NCI-H1436 (cell line): ENCODE data around the gene ARFGAP3.

Experiments used
- DNase-seq: peaks from one replicate; lab custom pipeline; 2025; lab: John Stamatoyannopoulos, UW

ARFGAP3 gene

DNA sequence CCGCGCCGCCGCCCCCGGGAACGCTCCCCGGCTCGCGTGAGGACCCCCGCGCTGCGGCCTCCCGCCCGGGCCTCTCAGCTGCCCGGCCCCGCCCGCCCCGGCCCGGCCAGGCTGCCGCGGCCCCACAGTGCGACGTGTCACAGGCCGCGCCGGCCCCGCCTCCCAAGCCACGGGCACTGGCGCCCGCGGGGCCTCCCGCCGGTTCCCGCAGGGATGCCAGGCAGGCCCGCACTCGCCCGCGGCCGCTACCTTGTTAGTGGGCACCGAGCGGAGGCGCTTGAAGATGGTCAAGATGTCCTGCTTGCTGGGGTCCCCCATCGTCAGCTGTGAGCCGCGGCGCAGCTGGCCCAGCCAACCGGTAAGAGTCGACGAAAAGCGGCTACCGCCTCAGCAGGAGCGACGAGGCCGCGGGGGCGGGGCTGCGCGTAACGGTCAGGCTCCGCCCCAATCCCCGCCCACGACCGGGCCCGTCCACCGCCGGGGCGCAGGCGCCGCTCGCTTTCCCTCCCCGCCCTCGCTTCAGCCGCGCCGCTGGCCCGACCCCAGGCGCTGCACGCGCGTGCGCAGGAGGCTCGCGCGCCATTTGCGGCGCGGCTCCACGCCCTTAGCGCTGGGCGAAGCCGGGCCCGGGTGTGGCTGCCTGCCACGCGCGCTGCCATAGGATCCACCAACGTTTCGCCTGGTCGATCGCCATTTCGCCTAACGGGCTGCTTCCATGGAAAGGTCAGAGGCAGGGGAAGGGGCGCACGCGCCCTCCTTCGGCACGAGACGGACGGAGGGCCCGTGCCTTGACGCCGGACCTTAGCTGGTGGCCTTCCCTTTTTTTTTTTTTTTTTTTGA is at the start of gene ARFGAP3:
ARFGAP3 (minus strand) TSS at position 409 of the 840 bp plus-strand sequence; CDS start at position 318, 91 bp downstream.
- DNase-seq, result peak; percentile 87

GRCh38 chr22:42905702-42906183 is 48.7 kb upstream of the ARFGAP3 start:
- DNase-seq, result no peak

GRCh38 chr22:42905217-42905616 is 48.1 kb upstream of the ARFGAP3 start:
- DNase-seq, result no peak

DNA sequence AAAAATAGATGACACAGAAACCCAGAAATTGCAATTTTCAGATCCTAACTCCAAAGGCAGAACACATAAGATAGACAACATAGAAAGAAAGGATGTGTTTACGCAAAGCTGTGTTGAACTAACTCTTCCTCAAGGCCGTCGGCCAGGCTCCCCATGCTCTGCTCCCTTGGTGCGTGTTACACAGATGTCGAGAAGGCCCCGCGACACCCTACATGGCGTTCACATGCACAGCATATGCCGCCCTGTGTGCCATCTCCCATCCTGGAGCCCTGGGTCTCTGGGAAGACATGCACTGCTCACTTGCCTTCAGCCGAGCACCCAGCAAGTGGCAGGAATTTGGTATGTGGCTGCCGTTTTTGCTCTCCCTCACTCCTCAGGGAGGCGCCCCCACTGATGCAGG is 47.0 kb upstream of the ARFGAP3 start:
- DNase-seq, result no peak

DNA sequence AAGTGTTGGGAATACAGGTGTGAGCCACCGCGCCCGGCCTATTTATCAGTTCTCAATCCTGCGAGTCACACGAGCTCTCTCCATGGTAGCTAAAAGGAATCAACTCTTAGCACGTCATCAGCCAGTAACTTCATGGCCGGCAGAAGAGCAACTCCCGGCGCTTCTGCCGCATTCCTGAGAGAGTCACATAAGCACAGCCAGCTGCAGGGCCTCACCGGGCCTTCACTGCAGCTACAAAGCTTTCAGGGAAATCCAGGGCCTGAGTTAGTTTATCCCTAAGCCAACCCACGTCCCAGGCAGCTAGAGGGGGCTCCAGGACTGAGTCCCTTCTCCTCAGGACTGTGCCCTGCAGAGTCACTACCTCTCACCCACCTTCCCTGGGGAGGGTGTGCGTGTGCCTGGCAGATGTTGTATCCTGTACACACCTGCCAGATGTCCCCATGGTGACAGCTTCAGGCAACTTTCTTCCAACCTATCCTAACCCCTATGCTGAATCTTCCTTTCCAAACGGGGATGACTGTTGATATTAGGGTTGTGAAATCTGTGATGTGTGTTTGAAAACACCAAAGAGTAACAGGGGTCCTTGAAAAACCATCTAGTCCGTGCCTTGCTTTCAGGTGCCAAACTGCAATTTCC is 45.9 kb upstream of the ARFGAP3 start:
- no peak for DNase-seq

DNA sequence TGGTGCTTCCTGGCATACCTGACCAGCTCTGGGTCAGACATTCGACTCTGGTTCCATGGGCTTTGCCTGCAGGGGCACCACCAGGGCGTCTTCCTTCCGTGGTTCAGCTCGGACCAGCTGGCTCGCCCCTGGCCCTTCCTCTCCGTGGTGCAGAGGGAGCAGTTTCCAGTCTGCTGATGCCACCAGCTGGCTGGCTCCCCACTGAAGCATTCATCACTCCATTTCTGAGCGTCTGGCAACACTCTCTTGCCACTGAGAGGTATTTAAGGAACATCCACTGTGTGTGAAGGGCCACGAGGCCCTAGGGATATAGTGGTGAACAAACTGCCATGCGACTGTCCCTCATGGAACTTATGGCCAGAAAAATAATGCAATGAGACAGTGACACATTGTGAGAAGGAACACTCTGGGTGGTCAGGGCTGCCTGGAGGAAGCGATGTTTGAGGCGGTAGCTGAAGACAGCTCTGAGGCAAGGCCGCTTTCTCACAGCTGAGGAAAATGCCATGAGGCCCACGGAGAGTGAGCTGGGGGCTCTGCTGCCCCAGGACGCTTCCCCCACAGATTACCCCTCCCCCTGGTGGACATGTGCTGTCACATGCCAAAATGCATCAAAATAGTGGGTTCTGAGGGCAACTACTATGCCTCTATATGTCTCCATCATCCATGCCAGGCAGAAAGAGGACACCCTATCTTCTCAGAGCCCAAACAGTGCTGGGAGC is 44.9 kb upstream of the ARFGAP3 start:
- DNase-seq, result no peak

- no peak for DNase-seq
Observed at GRCh38 chr22:42897960-42898359, 40.9 kb upstream of the ARFGAP3 start.

DNA sequence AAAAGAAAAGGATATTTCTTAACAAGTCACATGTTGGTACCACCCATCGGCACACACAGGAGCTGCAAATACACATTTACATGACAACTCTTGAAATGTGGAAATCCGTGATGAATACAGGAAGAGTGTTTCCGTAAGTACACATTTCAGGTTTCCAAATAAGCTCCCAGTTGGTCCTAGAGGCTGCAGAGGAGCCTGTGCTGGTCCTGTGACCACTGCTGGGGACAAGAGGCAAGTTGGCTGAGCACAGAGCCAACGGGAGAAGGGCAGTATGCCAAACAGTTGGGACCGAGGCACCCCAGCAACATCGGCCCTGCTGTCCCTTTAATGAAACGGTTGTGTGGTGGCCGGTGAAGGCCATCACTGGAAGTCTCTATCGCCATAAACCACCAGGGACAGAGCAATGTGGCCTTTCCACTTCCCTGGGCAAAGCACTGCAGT is 38.5 kb upstream of the ARFGAP3 start:
- no peak for DNase-seq

GRCh38 chr22:42895087-42895486 is 38.0 kb upstream of the ARFGAP3 start:
- no peak for DNase-seq

DNA sequence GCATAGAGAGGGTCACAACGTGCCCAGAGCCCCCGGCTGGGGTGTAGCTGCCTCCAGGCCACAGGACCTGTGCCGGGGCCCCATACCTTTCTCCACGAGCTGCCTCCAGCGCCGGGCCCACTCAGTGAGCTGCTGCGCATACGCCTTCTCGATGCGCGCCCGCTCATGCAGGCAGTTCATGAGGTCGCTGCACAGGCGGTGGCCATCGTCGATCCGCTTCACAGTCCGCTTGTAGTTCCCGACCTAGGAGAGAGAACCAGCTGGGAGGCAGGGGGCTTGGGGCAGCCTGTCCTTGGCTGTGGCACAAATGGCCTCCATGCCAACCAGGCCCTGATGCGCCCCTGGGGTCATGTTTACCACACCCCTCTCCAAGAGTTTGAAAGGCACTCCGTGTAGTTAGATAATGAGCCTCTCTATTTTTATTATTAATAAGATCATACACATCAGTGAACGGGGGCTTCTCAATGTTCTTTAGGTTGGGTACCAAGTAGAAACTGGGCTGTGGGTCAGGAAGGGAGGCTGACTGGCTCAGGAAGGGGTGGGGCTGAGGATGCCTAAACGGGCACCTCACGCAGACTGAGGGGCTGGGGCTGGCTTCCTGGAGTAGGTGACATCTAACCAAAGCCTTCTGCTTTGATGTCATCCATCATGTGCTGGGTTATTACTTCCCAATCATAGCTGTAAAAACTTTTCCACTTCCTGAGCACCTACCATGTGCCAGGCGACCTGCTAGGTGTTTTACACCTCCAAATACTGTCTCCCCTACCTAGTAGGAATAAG is 36.5 kb upstream of the ARFGAP3 start:
- DNase-seq, result no peak

DNA sequence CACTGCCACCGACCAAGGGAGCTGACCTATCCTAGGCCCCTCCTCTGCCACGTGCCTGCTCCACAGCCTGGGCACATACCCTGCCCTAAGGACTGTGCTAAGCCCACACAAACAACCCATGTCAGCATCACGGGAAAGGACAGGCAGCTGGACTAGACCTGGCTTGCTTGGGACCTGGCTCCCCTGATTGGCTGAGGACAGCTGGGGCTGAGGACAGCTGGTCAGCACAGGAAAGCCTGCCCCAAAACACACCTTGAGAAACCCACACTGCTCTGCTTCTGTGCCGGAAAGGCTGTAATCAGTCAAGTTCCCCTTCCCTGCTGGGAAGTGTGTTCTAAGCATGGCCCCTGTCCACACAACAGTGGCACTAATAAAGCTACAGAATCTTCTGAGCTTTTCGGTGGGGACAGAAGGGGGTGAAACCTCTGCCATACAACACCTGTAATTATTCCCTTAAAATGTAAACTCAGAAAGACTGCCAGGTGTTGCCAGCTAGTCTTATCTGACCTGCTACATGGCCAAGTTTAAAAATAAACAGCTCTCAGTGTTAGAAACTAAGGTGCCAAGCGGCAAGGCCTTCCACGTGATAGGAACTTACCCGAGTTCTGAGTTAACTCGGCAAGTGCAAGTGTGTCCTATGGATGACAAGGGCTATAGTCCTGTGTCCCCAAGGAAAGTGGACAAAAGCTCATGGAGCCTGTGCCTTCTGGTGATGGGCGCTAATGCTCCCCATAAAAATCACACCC is 35.7 kb upstream of the ARFGAP3 start:
- DNase-seq, result no peak

DNA sequence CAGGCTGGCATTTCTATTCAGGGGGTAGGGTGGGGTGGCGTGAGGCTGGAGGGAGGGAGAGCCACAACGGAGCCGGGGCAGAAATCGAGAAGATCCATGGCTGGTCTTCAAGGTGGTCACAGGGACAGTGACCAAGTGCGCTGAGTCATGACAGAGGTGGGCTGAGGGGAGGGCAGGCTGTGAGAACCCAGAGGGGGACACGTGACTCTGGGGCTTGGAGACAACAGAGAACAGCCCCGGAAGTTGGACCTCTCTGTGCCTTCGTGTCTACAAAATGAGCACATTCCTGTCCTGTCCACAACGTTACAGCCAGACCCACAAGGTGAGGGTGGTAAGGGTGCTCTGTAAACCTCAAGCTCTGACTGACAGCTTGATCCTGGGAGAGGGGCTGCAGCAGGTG is 35.1 kb upstream of the ARFGAP3 start:
- DNase-seq, result no peak

DNA sequence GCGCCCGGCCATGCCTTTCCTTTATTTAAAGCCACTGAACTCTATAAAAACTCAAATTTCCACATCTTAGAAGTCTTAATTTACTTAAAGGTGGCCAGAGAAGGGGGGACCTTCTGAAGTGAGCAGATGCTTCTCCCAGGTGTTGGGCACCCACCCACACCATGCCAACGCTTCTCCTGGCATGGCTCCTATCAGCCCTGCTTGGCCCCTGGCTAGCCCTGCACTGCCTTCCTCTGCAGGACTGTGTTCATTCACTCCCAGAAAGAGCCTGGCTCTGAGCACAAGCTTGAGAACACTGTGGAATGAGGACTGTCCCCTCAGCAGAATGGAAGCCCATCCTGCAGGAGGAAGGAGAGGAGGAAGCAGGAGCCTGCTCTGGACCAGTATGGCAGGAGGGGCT is 34.6 kb upstream of the ARFGAP3 start:
- no peak for DNase-seq

- DNase-seq, result no peak
Observed at GRCh38 chr22:42891008-42891407, 33.9 kb upstream of the ARFGAP3 start.

- DNase-seq, result no peak
Observed at GRCh38 chr22:42889304-42889703, 32.2 kb upstream of the ARFGAP3 start.

GRCh38 chr22:42887523-42888507 is 30.7 kb upstream of the ARFGAP3 start:
- no peak for DNase-seq

- no peak for DNase-seq
Observed at GRCh38 chr22:42887120-42887519, 30.0 kb upstream of the ARFGAP3 start.

- DNase-seq, result no peak
Observed at GRCh38 chr22:42885446-42885845, 28.4 kb upstream of the ARFGAP3 start.

GRCh38 chr22:42884616-42885375 is 27.7 kb upstream of the ARFGAP3 start:
- DNase-seq, result no peak
